GM13977 (cell line): ENCODE measurements around the gene CACNA1C.

Experiments used
- DNase-seq: peaks from one replicate; pipeline ENCODE4 v3.0.0; 2012; ENCODE audit warnings: low spot score
- in situ Hi-C: fragments of 300-500 bp; cut with MboI; formaldehyde crosslinking; loops from one replicate; pipeline ENCODE4 v1.12.0; 2022; ENCODE audit warnings: low sequenced_read_pairs, low pct_unique_long_range_greater_than_20kb, mixed read lengths, inconsistent platforms; ENCODE audit not compliant: unreplicated experiment
- TF ChIP-seq, protein P1 (sequence below): IDR thresholded peaks from 2 replicates; pipeline ENCODE4 v1.5.1; 2012; ENCODE audit warnings: mild to moderate bottlenecking, control low read depth; ENCODE audit not compliant: insufficient read depth; ENCODE audit errors: extremely low read depth, missing control alignments

CACNA1C gene

DNA sequence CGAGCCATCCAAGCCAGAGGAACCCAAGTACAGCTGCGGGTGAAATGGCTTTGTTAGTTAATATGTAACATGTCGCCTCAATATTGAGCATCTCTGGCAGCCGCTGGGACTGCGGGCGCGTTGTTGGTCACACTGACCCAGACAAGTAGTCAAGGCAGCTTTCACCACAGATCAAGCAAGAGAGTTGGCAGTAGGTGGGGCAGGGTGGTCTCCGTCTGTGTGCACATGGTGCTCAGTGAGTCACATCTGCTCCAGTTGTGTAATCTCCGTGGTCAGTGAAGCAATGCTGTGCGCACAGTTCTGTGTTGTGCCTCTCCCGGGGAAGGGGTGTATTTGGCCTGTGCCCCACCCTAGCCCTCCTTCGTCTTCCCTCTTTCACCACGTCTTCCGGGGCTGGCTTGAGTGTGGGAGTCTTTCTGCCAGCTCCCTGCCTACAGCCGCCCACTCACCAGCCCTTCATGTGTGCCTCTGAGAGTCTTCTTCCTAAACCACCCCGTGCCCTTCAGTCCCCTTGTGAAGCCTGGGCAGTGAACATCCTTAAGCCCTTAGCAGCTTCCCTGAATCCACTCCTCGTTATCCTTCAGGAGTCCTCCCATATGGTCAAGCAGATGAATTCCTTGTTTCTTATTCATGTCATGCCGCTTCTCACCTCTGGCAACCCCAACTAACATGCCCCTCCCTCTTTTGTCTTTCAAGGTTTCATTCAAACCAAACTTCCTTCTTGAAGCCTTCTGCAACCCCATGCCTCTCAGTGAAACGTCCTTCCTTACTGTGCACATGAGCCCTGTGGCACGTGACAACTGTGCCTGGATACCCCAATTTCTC lies 242.1 kb downstream of the CACNA1C start:
- TF ChIP-seq, protein P1, sequence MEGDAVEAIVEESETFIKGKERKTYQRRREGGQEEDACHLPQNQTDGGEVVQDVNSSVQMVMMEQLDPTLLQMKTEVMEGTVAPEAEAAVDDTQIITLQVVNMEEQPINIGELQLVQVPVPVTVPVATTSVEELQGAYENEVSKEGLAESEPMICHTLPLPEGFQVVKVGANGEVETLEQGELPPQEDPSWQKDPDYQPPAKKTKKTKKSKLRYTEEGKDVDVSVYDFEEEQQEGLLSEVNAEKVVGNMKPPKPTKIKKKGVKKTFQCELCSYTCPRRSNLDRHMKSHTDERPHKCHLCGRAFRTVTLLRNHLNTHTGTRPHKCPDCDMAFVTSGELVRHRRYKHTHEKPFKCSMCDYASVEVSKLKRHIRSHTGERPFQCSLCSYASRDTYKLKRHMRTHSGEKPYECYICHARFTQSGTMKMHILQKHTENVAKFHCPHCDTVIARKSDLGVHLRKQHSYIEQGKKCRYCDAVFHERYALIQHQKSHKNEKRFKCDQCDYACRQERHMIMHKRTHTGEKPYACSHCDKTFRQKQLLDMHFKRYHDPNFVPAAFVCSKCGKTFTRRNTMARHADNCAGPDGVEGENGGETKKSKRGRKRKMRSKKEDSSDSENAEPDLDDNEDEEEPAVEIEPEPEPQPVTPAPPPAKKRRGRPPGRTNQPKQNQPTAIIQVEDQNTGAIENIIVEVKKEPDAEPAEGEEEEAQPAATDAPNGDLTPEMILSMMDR = no peak
- no peak for DNase-seq
- in situ Hi-C loops = no loop called here

DNA sequence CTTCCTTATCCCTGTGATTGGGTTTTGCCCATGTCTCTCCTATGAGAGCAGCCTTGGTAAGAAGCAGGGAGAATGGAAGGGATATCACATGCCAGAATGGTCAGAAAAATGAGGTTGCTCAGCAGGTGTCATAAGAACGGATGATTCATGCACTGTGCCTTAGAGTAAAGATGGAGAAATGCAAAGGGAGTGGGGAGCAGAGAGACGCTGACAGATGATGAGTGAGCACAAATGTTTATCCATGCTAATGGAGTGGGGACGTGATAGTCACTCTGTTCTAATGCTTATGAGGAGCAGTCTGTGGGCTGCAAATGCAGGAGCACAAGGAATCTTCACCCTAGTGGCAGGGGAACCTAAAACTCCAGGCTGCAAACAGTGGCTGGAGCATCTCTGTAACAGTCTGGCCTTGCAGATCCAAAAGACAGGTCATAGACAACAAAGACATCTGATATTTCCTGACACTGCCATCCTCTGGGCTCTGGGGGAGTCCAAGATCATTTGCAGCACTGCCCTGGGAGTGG lies 243.2 kb downstream of the CACNA1C start:
- no peak for DNase-seq
- in situ Hi-C loops = no loop called here
- TF ChIP-seq, protein P1 = no peak

DNA sequence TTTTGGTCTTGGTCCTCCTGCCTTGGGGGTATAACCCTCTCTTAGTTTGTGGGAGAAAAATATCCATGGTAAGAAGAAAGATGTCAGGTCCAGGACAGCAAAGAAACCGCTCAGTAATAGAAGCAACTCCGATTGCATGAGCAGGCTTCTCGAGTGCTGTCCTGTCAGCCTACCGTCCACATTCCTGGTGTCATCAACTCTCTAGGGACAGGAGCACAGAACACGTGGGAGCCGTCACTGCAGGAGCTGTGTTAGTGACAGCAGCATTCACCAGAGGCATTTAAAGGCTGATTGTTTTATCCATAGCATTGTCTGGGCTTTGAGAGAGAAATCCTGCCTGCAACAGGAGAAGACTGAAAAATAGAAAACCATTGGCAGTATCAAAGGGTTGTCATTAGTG lies 244.2 kb downstream of the CACNA1C start:
- DNase-seq = no peak
- TF ChIP-seq, protein P1 = no peak
- in situ Hi-C loops = no loop called here

DNA sequence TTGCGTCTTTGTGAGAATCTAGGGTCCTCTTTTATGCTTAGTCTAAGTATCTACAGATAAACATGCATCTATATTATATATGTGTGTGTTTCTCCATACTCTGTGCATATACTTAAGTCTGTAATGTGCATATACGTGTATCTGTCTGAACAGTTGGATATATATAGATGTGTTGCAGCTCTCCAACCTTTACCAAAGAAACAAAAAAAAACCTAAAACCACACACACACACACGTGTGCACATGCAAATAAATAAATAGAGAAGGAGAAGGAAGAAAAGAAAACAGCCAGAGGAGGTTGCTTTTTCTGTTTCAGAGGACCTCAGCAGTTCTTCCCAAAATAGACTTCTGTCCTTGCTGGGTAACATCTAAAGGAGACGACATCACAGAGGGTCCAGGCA lies 244.9 kb downstream of the CACNA1C start:
- in situ Hi-C loops = no loop called here
- DNase-seq = no peak
- TF ChIP-seq, protein P1 = no peak

DNA sequence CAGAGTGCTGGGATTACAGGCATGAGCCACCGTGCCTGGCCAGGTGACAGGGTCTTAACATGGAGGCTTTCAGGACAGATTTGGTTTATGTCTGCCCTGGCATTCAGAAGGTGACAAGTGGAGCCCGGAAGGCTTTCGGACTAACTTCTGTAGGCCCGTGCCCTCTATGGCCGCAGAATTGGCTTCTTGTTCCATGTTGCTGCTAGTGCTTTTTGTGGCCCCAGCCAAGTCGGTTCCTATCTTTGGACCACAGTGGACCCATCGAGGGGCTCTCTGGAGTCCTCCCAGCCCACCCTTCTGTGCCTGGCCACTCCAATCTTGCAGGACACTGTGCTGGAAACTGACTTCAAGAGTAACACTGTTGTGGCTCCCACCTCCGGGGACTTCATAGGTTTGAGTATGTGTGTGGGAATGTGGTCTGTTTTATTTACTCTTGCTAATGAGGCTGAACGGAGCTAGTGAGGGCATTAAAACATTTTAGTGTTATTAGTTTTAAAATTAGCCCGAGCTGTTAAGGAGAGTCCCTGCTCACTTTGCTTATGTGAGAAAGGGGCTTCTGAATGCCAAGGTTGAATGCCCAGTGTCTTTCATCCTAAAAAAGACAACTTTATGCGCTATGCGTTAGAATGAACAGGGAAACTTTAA lies 245.9 kb downstream of the CACNA1C start:
- in situ Hi-C loops = no loop called here
- no peak for DNase-seq
- TF ChIP-seq, protein P1 = no peak

DNA sequence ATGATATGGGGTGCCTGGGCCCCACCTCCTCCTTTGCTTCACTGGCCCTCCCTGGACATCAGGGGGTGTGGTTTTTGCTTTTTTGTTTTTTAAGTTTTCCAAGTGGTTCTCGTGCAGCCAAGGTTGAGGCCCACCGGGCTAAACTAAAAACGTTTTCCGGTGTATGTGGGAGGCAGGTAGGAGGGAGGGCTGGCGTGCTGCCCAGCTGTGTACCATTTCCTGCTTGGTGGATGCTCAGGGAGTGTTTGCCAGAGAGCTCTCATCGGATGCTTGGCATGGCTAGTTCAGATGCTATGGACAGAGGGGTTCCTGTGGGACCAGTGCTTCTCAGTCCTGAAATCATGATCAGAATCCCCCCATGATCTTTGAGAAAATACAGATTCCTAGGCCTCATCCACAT lies 246.4 kb downstream of the CACNA1C start:
- no peak for DNase-seq
- TF ChIP-seq, protein P1 = no peak
- in situ Hi-C loops = no loop called here
